ENCODE measurements around the gene XDH.

The XDH gene

GRCh38 chr2:31414601-31415241 lies at the start of gene XDH:
Gene XDH (minus strand): TSS chr2:31414742. CDS start chr2:31414666, 76 bp downstream.
- peak; percentile 16 for DNase-seq
- Histone ChIP-seq H2AFZ (ENCODE audit: low read length) (0 out of 2 replicates have a peak within 1 kb of the TSS, but pooled peaks have one; percentile 55), H3K9me2 (replicated peaks; ENCODE audit: insufficient read depth, low read length) (no peaks in the 10 kb centered on the region), H3K4me3 (ENCODE audit: low read length) (no peak within 1 kb of the TSS), H3K79me2 (ENCODE audit: low read length) (no peaks in the 10 kb centered on the region), H4K20me1 (ENCODE audit: insufficient read depth, low read length) (no peaks in the 10 kb centered on the region), H3K27me3 (replicated peaks; ENCODE audit: insufficient read depth, low read length) (no peaks in the 10 kb centered on the region), H3K36me3 (replicated peaks; ENCODE audit: insufficient read depth, low read length) (no peaks in the 10 kb centered on the region), H3K27ac (ENCODE audit: low read length) (no peak within 1 kb of the TSS), H3K9ac (ENCODE audit: low read length) (no peak within 1 kb of the TSS), H3K9me3 (replicated peaks; ENCODE audit: insufficient read depth, low read length) (no peaks in the 10 kb centered on the region), H3K4me2 (ENCODE audit: low read depth, low read length) (no peak within 1 kb of the TSS), H3K4me1 (ENCODE audit: low read length) (peaks cover 11% of the 10 kb centered on the region), H3F3A (ENCODE audit: insufficient read depth, low read length) (no peaks in the 10 kb centered on the region)
- TF ChIP-seq CTCF (IDR thresholded peaks at IDR 0.05; ENCODE audit: low read length): no peak
- TF ChIP-seq EZH2 (optimal IDR thresholded peaks at IDR 0.05; ENCODE audit: low read depth, low read length): no peak
- TF ChIP-seq EZH2phosphoT487 (IDR thresholded peaks at IDR 0.05; ENCODE audit: low read length): no peak

- no peaks in the 10 kb centered on the region for H3F3A ChIP-seq (ENCODE audit: insufficient read depth, low read length)
- no peaks in the 10 kb centered on the region for H3K9me2 ChIP-seq (replicated peaks; ENCODE audit: insufficient read depth, low read length)
- H3K36me3 ChIP-seq (replicated peaks; ENCODE audit: insufficient read depth, low read length): no peaks in the 10 kb centered on the region
- H3K4me2 ChIP-seq (ENCODE audit: low read depth, low read length): no peak overlapping the region
- no peaks in the 10 kb centered on the region for H3K4me1 ChIP-seq (ENCODE audit: low read length)
- H3K4me3 ChIP-seq (ENCODE audit: low read length): no peak overlapping the region
- H3K27ac ChIP-seq (ENCODE audit: low read length): no peak overlapping the region
- no peak overlapping the region for H2AFZ ChIP-seq (ENCODE audit: low read length)
- H3K79me2 ChIP-seq (ENCODE audit: low read length): no peaks in the 10 kb centered on the region
- TF ChIP-seq EZH2phosphoT487 (IDR thresholded peaks at IDR 0.05; ENCODE audit: low read length) (no peak), EZH2 (optimal IDR thresholded peaks at IDR 0.05; ENCODE audit: low read depth, low read length) (no peak), CTCF (IDR thresholded peaks at IDR 0.05; ENCODE audit: low read length) (no peak)
- no peaks in the 10 kb centered on the region for H3K27me3 ChIP-seq (replicated peaks; ENCODE audit: insufficient read depth, low read length)
- H3K9ac ChIP-seq (ENCODE audit: low read length): no peak overlapping the region
- DNase-seq: no peak
- no peaks in the 10 kb centered on the region for H4K20me1 ChIP-seq (ENCODE audit: insufficient read depth, low read length)
- H3K9me3 ChIP-seq (replicated peaks; ENCODE audit: insufficient read depth, low read length): no peaks in the 10 kb centered on the region
Measured at GRCh38 chr2:31457651-31458050, 43.1 kb upstream of the XDH start.

- Histone ChIP-seq H3K36me3 (replicated peaks; ENCODE audit: insufficient read depth, low read length) (no peaks in the 10 kb centered on the region), H2AFZ (ENCODE audit: low read length) (no peak overlapping the region), H3K9me2 (replicated peaks; ENCODE audit: insufficient read depth, low read length) (no peaks in the 10 kb centered on the region), H4K20me1 (ENCODE audit: insufficient read depth, low read length) (no peaks in the 10 kb centered on the region), H3K4me3 (ENCODE audit: low read length) (no peak overlapping the region), H3K27me3 (replicated peaks; ENCODE audit: insufficient read depth, low read length) (no peaks in the 10 kb centered on the region), H3K9ac (ENCODE audit: low read length) (no peak overlapping the region), H3K79me2 (ENCODE audit: low read length) (no peaks in the 10 kb centered on the region), H3K9me3 (replicated peaks; ENCODE audit: insufficient read depth, low read length) (no peaks in the 10 kb centered on the region), H3K27ac (ENCODE audit: low read length) (no peak overlapping the region), H3K4me1 (ENCODE audit: low read length) (no peaks in the 10 kb centered on the region), H3F3A (ENCODE audit: insufficient read depth, low read length) (no peaks in the 10 kb centered on the region), H3K4me2 (ENCODE audit: low read depth, low read length) (no peak overlapping the region)
- DNase-seq: no peak
- TF ChIP-seq EZH2 (optimal IDR thresholded peaks at IDR 0.05; ENCODE audit: low read depth, low read length) (no peak), CTCF (IDR thresholded peaks at IDR 0.05; ENCODE audit: low read length) (no peak), EZH2phosphoT487 (IDR thresholded peaks at IDR 0.05; ENCODE audit: low read length) (no peak)
Measured at GRCh38 chr2:31446848-31447247, 32.3 kb upstream of the XDH start.

Measured in MM.1S (cell line).